HCT116 (cell line): ENCODE data around the gene NPLOC4.

Source experiments
- CEBPB ChIP-seq: IDR thresholded peaks from 2 replicates; pipeline ENCODE4 v1.6.1; 2012; ENCODE audit warnings: low read depth
- CTCF ChIP-seq, 3 experiments: fragments of 200-600 bp in 1 of 3; sonication (generic) in 1 of 3; IDR thresholded peaks in 2 of 3; conservative IDR thresholded peaks in 1 of 3; 2 replicates each; pipeline ENCODE4 v1.5.1; 2012 to 2017; ENCODE audit warnings: low read depth in 2 of 3, low read length in 2 of 3, antibody characterized with exemption in 1 of 3, borderline replicate concordance in 1 of 3, control low read depth in 1 of 3, mild to moderate bottlenecking in 1 of 3, mixed read lengths in 1 of 3, mixed run types in 1 of 3, moderate library complexity in 1 of 3; ENCODE audit not compliant: insufficient read depth in 1 of 3
- EZH2 ChIP-seq: fragments of 200-600 bp; sonication (generic); IDR thresholded peaks from 2 replicates; pipeline ENCODE4 v1.6.1; 2017; ENCODE audit warnings: antibody characterized with exemption, mixed run types
- EZH2phosphoT487 ChIP-seq: fragments of 200-600 bp; IDR thresholded peaks from 2 replicates; pipeline ENCODE4 v1.6.1; 2018; ENCODE audit warnings: antibody characterized with exemption, borderline replicate concordance
- FOSL1 ChIP-seq: IDR thresholded peaks from 2 replicates; pipeline ENCODE4 v1.6.1; 2012; ENCODE audit warnings: low read depth
- JUND ChIP-seq: IDR thresholded peaks from 2 replicates; pipeline ENCODE4 v1.6.1; 2012
- POLR2A ChIP-seq: IDR thresholded peaks from 2 replicates; pipeline ENCODE4 v1.7.0; 2011; ENCODE audit warnings: borderline replicate concordance; ENCODE audit not compliant: insufficient read depth, insufficient read length; ENCODE audit errors: extremely low read depth
- RAD21 ChIP-seq: IDR thresholded peaks from 2 replicates; pipeline ENCODE4 v1.6.1; 2012; ENCODE audit warnings: low read depth, mild to moderate bottlenecking
- SIN3A ChIP-seq: IDR thresholded peaks from 2 replicates; pipeline ENCODE4 v1.6.1; 2012; ENCODE audit warnings: low read depth
- ZBTB33 ChIP-seq: IDR thresholded peaks from 2 replicates; pipeline ENCODE4 v1.6.1; 2011; ENCODE audit warnings: mild to moderate bottlenecking, low read length, moderate library complexity; ENCODE audit not compliant: insufficient replicate concordance; ENCODE audit errors: extremely low read depth
- ZNF274 ChIP-seq: fragments of 200-500 bp; sonication (Bioruptor generic); IDR thresholded peaks from 2 replicates; pipeline ENCODE4 v1.6.1; 2014; ENCODE audit warnings: mild to moderate bottlenecking, low read depth, low read length, inconsistent platforms
- TF ChIP-seq, protein P1 (sequence below): IDR thresholded peaks from 2 replicates; pipeline ENCODE4 v1.6.1; 2012; ENCODE audit warnings: low read depth
- TF ChIP-seq, protein P2 (sequence below): IDR thresholded peaks from 2 replicates; pipeline ENCODE4 v1.6.1; 2012
- TF ChIP-seq, protein P3 (sequence below): IDR thresholded peaks from 2 replicates; pipeline ENCODE4 v1.6.1; 2012

GRCh38 chr17:81656835-81657234 is 19.9 kb upstream of the NPLOC4 start:
- TF ChIP-seq EZH2phosphoT487 (no peak), CTCF (IDR thresholded peaks at IDR 0.05 in 2 of 3, conservative IDR thresholded peaks at IDR 0.05 in 1 of 3; ENCODE audit: borderline replicate concordance in 1 of 3, insufficient read depth in 1 of 3, low read depth in 2 of 3, low read length in 2 of 3) (no peak), ZBTB33 (no peak), ZNF274 (no peak), JUND (no peak), POLR2A (no peak), FOSL1 (no peak), RAD21 (no peak), SIN3A (no peak), EZH2 (no peak), CEBPB (no peak)
- TF ChIP-seq, protein P1, sequence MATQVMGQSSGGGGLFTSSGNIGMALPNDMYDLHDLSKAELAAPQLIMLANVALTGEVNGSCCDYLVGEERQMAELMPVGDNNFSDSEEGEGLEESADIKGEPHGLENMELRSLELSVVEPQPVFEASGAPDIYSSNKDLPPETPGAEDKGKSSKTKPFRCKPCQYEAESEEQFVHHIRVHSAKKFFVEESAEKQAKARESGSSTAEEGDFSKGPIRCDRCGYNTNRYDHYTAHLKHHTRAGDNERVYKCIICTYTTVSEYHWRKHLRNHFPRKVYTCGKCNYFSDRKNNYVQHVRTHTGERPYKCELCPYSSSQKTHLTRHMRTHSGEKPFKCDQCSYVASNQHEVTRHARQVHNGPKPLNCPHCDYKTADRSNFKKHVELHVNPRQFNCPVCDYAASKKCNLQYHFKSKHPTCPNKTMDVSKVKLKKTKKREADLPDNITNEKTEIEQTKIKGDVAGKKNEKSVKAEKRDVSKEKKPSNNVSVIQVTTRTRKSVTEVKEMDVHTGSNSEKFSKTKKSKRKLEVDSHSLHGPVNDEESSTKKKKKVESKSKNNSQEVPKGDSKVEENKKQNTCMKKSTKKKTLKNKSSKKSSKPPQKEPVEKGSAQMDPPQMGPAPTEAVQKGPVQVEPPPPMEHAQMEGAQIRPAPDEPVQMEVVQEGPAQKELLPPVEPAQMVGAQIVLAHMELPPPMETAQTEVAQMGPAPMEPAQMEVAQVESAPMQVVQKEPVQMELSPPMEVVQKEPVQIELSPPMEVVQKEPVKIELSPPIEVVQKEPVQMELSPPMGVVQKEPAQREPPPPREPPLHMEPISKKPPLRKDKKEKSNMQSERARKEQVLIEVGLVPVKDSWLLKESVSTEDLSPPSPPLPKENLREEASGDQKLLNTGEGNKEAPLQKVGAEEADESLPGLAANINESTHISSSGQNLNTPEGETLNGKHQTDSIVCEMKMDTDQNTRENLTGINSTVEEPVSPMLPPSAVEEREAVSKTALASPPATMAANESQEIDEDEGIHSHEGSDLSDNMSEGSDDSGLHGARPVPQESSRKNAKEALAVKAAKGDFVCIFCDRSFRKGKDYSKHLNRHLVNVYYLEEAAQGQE, result no peak
- TF ChIP-seq, protein P2, sequence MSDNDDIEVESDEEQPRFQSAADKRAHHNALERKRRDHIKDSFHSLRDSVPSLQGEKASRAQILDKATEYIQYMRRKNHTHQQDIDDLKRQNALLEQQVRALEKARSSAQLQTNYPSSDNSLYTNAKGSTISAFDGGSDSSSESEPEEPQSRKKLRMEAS, result no peak
- TF ChIP-seq, protein P3, sequence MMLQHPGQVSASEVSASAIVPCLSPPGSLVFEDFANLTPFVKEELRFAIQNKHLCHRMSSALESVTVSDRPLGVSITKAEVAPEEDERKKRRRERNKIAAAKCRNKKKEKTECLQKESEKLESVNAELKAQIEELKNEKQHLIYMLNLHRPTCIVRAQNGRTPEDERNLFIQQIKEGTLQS, result no peak
